H9 (cell line): ENCODE data around the gene RAB11FIP4. TPM values are rescaled to one million over a fixed set of nuclear protein-coding genes. Genes with fewer than 3 reads are reported as not detected.
A peak's percentile ranks its signal among the peaks of the same experiment; 100 is the strongest.

Experiments
- DNase-seq: peaks from one replicate; pipeline ENCODE4 v3.0.0-alpha.2; 2017
- H2AFZ ChIP-seq: one replicate; pipeline ENCODE4 v1.6.1; 2013; ENCODE audit warnings: mild to moderate bottlenecking, low read length, control low read depth, moderate library complexity
- H2AK5ac ChIP-seq: 2 replicates; pipeline ENCODE4 v1.6.1; 2013; ENCODE audit warnings: low read length, control low read depth, mixed read lengths; ENCODE audit not compliant: insufficient read length
- H2BK120ac ChIP-seq: one replicate; pipeline ENCODE4 v1.6.1; 2013; ENCODE audit warnings: low read depth, mild to moderate bottlenecking, low read length, control low read depth, inconsistent platforms; ENCODE audit not compliant: poor library complexity, severe bottlenecking
- H2BK12ac ChIP-seq: 2 replicates; pipeline ENCODE4 v1.6.1; 2013; ENCODE audit warnings: low read length, control low read depth, mixed read lengths, low read depth; ENCODE audit not compliant: insufficient read length
- H2BK15ac ChIP-seq: 2 replicates; pipeline ENCODE4 v1.6.1; 2013; ENCODE audit warnings: low read depth, low read length, control low read depth
- H2BK20ac ChIP-seq: one replicate; pipeline ENCODE4 v1.6.1; 2013; ENCODE audit warnings: low read depth, mild to moderate bottlenecking, low read length, control low read depth, inconsistent platforms; ENCODE audit not compliant: poor library complexity, severe bottlenecking
- H2BK5ac ChIP-seq: 2 replicates; pipeline ENCODE4 v1.6.1; 2013; ENCODE audit warnings: low read length, control low read depth, mixed read lengths; ENCODE audit not compliant: insufficient read length
- H3K14ac ChIP-seq: 2 replicates; pipeline ENCODE4 v1.6.1; 2013; ENCODE audit warnings: low read length, control low read depth; ENCODE audit not compliant: insufficient read depth
- H3K18ac ChIP-seq: 2 replicates; pipeline ENCODE4 v1.6.1; 2013; ENCODE audit warnings: low read depth, mild to moderate bottlenecking, mixed read lengths, low read length, control low read depth; ENCODE audit not compliant: insufficient read length
- H3K23ac ChIP-seq: 2 replicates; pipeline ENCODE4 v1.6.1; 2013; ENCODE audit warnings: low read length, control low read depth, mixed read lengths, low read depth; ENCODE audit not compliant: insufficient read length
- H3K23me2 ChIP-seq: 2 replicates; pipeline ENCODE4 v1.6.1; 2013; ENCODE audit warnings: low read depth, mild to moderate bottlenecking, mixed read lengths, low read length, control low read depth; ENCODE audit not compliant: insufficient read length, poor library complexity, severe bottlenecking
- H3K27ac ChIP-seq: 2 replicates; pipeline ENCODE4 v1.5.1; 2013; ENCODE audit warnings: low read length, control low read depth, mixed read lengths, low read depth; ENCODE audit not compliant: insufficient read length
- H3K27me3 ChIP-seq: 2 replicates; pipeline ENCODE4 v1.6.1; 2013; ENCODE audit warnings: low read length, control low read depth, inconsistent platforms; ENCODE audit not compliant: insufficient read depth
- H3K4ac ChIP-seq: 2 replicates; pipeline ENCODE4 v1.6.1; 2013; ENCODE audit warnings: low read depth, mild to moderate bottlenecking, control low read depth, inconsistent platforms, low read length, moderate library complexity
- H3K4me1 ChIP-seq: 2 replicates; pipeline ENCODE4 v1.6.1; 2013; ENCODE audit warnings: low read length, control low read depth, inconsistent platforms; ENCODE audit not compliant: insufficient read depth
- H3K4me2 ChIP-seq: 2 replicates; pipeline ENCODE4 v1.6.1; 2013; ENCODE audit warnings: low read length, control low read depth, mixed read lengths; ENCODE audit not compliant: insufficient read length, insufficient read depth
- H3K56ac ChIP-seq: 2 replicates; pipeline ENCODE4 v1.6.1; 2013; ENCODE audit warnings: low read depth, mild to moderate bottlenecking, mixed read lengths, low read length, control low read depth; ENCODE audit not compliant: insufficient read length
- H3K79me1 ChIP-seq: 2 replicates; pipeline ENCODE4 v1.6.1; 2013; ENCODE audit warnings: low read depth, mild to moderate bottlenecking, moderate library complexity, low read length, control low read depth, inconsistent platforms; ENCODE audit not compliant: insufficient read depth, poor library complexity, severe bottlenecking
- H3K79me2 ChIP-seq: 2 replicates; pipeline ENCODE4 v1.6.1; 2013; ENCODE audit warnings: low read length, control low read depth, inconsistent platforms; ENCODE audit not compliant: insufficient read depth
- H3K9ac ChIP-seq: 2 replicates; pipeline ENCODE4 v1.6.1; 2013; ENCODE audit warnings: low read length, control low read depth, mixed read lengths; ENCODE audit not compliant: insufficient read length; ENCODE audit errors: extremely low read depth
- H3K9me3 ChIP-seq: one replicate; pipeline ENCODE4 v1.6.1; 2013; ENCODE audit warnings: low read depth, low read length, inconsistent platforms; ENCODE audit not compliant: control insufficient read depth
- H3T11ph ChIP-seq: one replicate; pipeline ENCODE4 v1.6.1; 2013; ENCODE audit warnings: mild to moderate bottlenecking, low read length, control low read depth, inconsistent platforms
- H4K20me1 ChIP-seq: one replicate; pipeline ENCODE4 v1.6.1; 2013; ENCODE audit not compliant: control insufficient read depth, insufficient read length, insufficient read depth
- H4K5ac ChIP-seq: 2 replicates; pipeline ENCODE4 v1.6.1; 2013; ENCODE audit warnings: low read depth, mild to moderate bottlenecking, mixed read lengths, low read length, control low read depth; ENCODE audit not compliant: insufficient read length
- H4K8ac ChIP-seq: replicated peaks from 2 replicates; pipeline ENCODE4 v1.6.1; 2013; ENCODE audit warnings: low read length, control low read depth, mixed read lengths, low read depth; ENCODE audit not compliant: insufficient read length
- H4K91ac ChIP-seq: 2 replicates; pipeline ENCODE4 v1.6.1; 2013; ENCODE audit warnings: low read depth, mild to moderate bottlenecking, moderate library complexity, mixed read lengths, low read length, control low read depth; ENCODE audit not compliant: insufficient read length
- H3K27ac Mint-ChIP-seq, 3 experiments: 2 replicates in 2 of 3; 3 replicates in 1 of 3; pipeline ENCODE4 v1.8.0; 2020 to 2021; ENCODE audit warnings: mixed read lengths in 3 of 3, mild to moderate bottlenecking in 1 of 3, moderate library complexity in 1 of 3
- H3K27me3 Mint-ChIP-seq: 2 replicates; pipeline ENCODE4 v1.8.0; 2021; ENCODE audit warnings: low read depth, mild to moderate bottlenecking, moderate library complexity, mixed read lengths
- H3K36me3 Mint-ChIP-seq, 3 experiments: 2 replicates in 2 of 3; 3 replicates in 1 of 3; pipeline ENCODE4 v1.8.0; 2020 to 2021; ENCODE audit warnings: low read depth in 3 of 3, mixed read lengths in 3 of 3; ENCODE audit not compliant: insufficient read depth in 1 of 3
- H3K4me1 Mint-ChIP-seq, 2 experiments: 2 replicates each; pipeline ENCODE4 v1.8.0; 2020; ENCODE audit warnings: mixed read lengths in 2 of 2
- H3K4me3 Mint-ChIP-seq, 2 experiments: 2 replicates in 1 of 2; 3 replicates in 1 of 2; pipeline ENCODE4 v1.8.0; 2020 to 2021; ENCODE audit warnings: mild to moderate bottlenecking in 2 of 2, mixed read lengths in 2 of 2, moderate library complexity in 1 of 2
- H3K9me3 Mint-ChIP-seq, 2 experiments: 2 replicates in 1 of 2; 3 replicates in 1 of 2; pipeline ENCODE4 v1.8.0; 2020; ENCODE audit warnings: mild to moderate bottlenecking in 2 of 2, mixed read lengths in 2 of 2, moderate library complexity in 1 of 2
- CTCF ChIP-seq: fragments of 200-600 bp; sonication (generic); conservative IDR thresholded peaks from 3 replicates; pipeline ENCODE4 v1.8.0; 2021; ENCODE audit warnings: antibody characterized with exemption, mild to moderate bottlenecking
- WGBS: extraction: QIAGEN DNeasy Blood & Tissue Kit; methylation state at CpG from one replicate; pipeline ENCODE4 v1.1.7; 2013; ENCODE audit warnings: missing lambda C conversion rate, low lambda C conversion rate, mixed read lengths; ENCODE audit not compliant: insufficient read length; ENCODE audit errors: extremely low coverage; 5-methylcytosine and 5-hydroxymethylcytosine counted together
- total RNA-seq: library from RNA; stranded (reverse); gene quantifications from 2 replicates; pipeline ENCODE4 v1.2.1, GENCODE V29; 2021

The RAB11FIP4 gene
- total RNA-seq, 1 experiment from 2014 or later, result 25.7 TPM

DNA sequence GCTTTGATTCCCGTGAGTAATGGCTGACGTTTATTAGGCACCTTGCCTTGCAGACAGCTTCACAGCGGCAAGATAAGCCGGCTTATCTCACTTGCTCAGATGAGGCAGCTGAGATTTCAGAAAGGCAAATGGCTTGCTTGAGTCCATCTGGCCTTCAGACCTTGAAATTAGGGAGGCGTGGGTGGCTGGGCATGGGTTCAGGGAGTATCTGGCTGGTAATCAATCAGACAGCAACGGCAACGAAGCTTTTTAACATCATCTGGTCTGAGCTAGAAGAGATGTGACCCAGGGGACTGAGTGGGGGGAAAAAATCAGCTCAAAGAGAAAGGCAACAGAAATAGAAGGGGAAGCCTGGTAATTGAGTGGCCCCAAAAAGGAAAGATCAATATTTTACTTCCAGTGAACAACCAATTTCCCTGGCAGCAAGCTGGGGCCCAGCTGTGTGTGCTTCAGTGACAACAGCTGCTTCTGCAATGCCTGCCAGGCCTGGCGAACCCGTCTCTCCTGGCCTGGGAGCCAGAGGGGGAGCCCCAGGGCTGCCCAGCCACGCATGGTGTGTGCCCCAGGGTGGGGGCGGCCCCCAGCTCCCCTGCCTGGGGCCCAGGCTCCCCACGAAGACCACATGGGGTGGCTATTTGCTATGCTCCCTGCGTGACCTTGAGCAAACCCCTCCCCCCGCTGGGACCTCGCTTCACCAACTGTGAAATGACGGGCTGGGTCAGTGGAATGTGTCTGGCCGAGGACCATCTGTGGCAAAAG lies 34.0 kb downstream of the RAB11FIP4 start:
- H3K4me1 Mint-ChIP-seq, result peaks cover 21 to 23% of the 10 kb centered on the region in 2 experiments
- H2AK5ac ChIP-seq, result no peak overlapping the region

More for the DNA sequence above, 34.0 kb downstream of the RAB11FIP4 start:
- Histone ChIP-seq H3K9ac (no peak overlapping the region), H3K27me3 (no peaks in the 10 kb centered on the region), H2BK120ac (no peak overlapping the region), H4K20me1 (no peaks in the 10 kb centered on the region), H3K23ac (no peak overlapping the region), H4K5ac (no peak overlapping the region), H3K14ac (peak overlapping the region; percentile 37; the same call in 1 of the 2 replicates), H3K4me1 (no peaks in the 10 kb centered on the region), H3K27ac (no peak overlapping the region), H3K9me3 (no peaks in the 10 kb centered on the region), H2BK15ac (no peak overlapping the region), H2BK20ac (no peak overlapping the region), H3K79me1 (no peaks in the 10 kb centered on the region), H3T11ph (no peak overlapping the region), H3K4ac (no peak overlapping the region), H4K8ac (no peak overlapping the region), H3K4me2 (no peak overlapping the region), H2BK12ac (no peak overlapping the region), H4K91ac (no peak overlapping the region), H3K56ac (no peak overlapping the region), H2AFZ (no peak overlapping the region), H3K79me2 (no peaks in the 10 kb centered on the region), H3K18ac (no peak overlapping the region), H2BK5ac (no peak overlapping the region), H3K23me2 (no peaks in the 10 kb centered on the region)
- peaks cover 26% of the 10 kb centered on the region for H3K27me3 Mint-ChIP-seq
- H3K27ac Mint-ChIP-seq, result peak overlapping the region; percentile 7 to 97 (median 79); a peak in 5 of 7 replicates
- no peaks in the 10 kb centered on the region; a peak in 2 of 5 replicates for H3K9me3 Mint-ChIP-seq
- H3K36me3 Mint-ChIP-seq, result peaks cover 0 to 10% (median 0%) of the 10 kb centered on the region in 3 experiments; a peak in 3 of 7 replicates
- no peak for DNase-seq
- H3K4me3 Mint-ChIP-seq, result no peak overlapping the region; a peak in 2 of 5 replicates
- TF ChIP-seq CTCF, result no peak
- WGBS, result no CpG with 5 or more reads among the region's 17 CpGs
